Mesothelial cell of epicardium (in vitro differentiated cells): ENCODE results near the gene CRYBG1. TPM values are rescaled to one million over a fixed set of nuclear protein-coding genes. Genes with fewer than 3 reads are reported as not detected.

Experiments
- DNase-seq, 2 experiments: peaks; one replicate each; pipeline ENCODE4 v3.0.0; 2021; ENCODE audit warnings: low spot score in 2 of 2; ENCODE audit not compliant: unreplicated experiment in 2 of 2
- H3K27ac Mint-ChIP-seq: 2 replicates; pipeline ENCODE4 v1.8.0; 2021; ENCODE audit warnings: mixed read lengths
- H3K27me3 Mint-ChIP-seq: 2 replicates; pipeline ENCODE4 v1.8.0; 2021; ENCODE audit warnings: low read depth, mixed read lengths
- H3K36me3 Mint-ChIP-seq: 2 replicates; pipeline ENCODE4 v1.8.0; 2021; ENCODE audit warnings: mixed read lengths
- H3K4me1 Mint-ChIP-seq: 2 replicates; pipeline ENCODE4 v1.8.0; 2021; ENCODE audit warnings: mixed read lengths
- H3K4me3 Mint-ChIP-seq: 2 replicates; pipeline ENCODE4 v1.8.0; 2021; ENCODE audit warnings: mild to moderate bottlenecking, moderate library complexity, mixed read lengths
- H3K9me3 Mint-ChIP-seq: 2 replicates; pipeline ENCODE4 v1.8.0; 2021; ENCODE audit warnings: mixed read lengths
- total RNA-seq: library from RNA; stranded (reverse); gene quantifications from 3 replicates; pipeline ENCODE4 v1.2.1, GENCODE V29; 2021
- TF ChIP-seq, protein P1 (sequence below): fragments of 200-600 bp; sonication (generic); IDR thresholded peaks from one replicate; pipeline ENCODE4 v1.5.0; 2021; ENCODE audit warnings: antibody characterized with exemption; ENCODE audit not compliant: unreplicated experiment

The CRYBG1 gene
- total RNA-seq, 1 donor from 2014 or later, result 0.74 TPM

DNA sequence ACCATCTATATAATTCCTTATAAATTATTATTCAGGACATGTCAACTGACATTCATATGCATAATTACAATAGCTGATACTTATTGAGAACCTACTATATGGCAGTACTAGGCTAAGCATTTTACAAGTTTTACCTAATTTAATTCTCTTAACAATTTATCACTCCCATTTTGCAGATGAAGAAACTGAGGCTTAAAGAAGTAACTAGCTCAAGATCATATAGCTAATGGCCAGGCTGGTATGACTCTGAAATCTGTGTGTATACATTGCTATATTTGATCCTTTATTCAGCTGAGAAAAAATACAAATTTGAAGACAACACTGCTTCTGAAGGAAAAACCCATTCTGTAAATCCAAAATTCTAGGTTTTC, 85.0 kb downstream of the CRYBG1 start:
- Mint-ChIP-seq H3K27me3 (peaks cover 32% of the 10 kb centered on the region), H3K4me1 (peaks cover 7% of the 10 kb centered on the region), H3K9me3 (no peaks in the 10 kb centered on the region), H3K36me3 (no peaks in the 10 kb centered on the region), H3K4me3 (no peak overlapping the region), H3K27ac (no peak overlapping the region)
- TF ChIP-seq, protein P1, sequence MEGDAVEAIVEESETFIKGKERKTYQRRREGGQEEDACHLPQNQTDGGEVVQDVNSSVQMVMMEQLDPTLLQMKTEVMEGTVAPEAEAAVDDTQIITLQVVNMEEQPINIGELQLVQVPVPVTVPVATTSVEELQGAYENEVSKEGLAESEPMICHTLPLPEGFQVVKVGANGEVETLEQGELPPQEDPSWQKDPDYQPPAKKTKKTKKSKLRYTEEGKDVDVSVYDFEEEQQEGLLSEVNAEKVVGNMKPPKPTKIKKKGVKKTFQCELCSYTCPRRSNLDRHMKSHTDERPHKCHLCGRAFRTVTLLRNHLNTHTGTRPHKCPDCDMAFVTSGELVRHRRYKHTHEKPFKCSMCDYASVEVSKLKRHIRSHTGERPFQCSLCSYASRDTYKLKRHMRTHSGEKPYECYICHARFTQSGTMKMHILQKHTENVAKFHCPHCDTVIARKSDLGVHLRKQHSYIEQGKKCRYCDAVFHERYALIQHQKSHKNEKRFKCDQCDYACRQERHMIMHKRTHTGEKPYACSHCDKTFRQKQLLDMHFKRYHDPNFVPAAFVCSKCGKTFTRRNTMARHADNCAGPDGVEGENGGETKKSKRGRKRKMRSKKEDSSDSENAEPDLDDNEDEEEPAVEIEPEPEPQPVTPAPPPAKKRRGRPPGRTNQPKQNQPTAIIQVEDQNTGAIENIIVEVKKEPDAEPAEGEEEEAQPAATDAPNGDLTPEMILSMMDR, result no peak
- no peak for DNase-seq

DNA sequence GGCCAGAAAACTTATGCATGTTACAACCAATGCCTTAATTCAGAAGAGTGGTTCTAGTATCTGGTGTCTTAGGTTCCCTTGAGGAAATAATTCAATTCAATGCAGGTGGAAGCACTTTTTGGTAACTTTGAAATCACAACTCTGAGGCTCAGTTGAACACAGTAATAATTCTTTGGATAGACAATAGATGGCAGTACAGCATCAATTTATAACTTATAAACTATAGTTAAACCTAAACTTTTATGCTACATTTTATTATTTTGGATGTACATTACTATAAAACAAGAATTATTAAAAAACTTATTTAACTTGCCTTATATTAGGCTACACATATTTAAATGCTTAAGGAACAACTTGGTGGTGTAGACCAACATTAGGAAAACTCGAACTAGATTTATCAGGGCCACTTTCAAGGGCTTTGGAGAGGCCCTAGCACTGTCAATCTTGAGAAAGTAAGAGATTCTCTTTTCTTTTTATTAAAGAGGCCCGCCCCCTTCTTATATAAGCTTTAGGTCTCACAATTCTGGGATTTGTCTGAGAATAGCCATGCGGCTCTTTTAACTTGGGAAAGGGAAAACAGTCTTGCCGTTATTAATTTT, 85.9 kb downstream of the CRYBG1 start:
- TF ChIP-seq, protein P1, result peak; percentile 58
- Mint-ChIP-seq H3K9me3 (no peaks in the 10 kb centered on the region), H3K27ac (no peak overlapping the region), H3K4me1 (peaks cover 7% of the 10 kb centered on the region), H3K36me3 (no peaks in the 10 kb centered on the region), H3K27me3 (peaks cover 23% of the 10 kb centered on the region), H3K4me3 (no peak overlapping the region)
- DNase-seq, result no peak

- no peaks in the 10 kb centered on the region for H3K9me3 Mint-ChIP-seq
Measured at GRCh38 chr6:106446983-106447382, 86.5 kb downstream of the CRYBG1 start.

DNA sequence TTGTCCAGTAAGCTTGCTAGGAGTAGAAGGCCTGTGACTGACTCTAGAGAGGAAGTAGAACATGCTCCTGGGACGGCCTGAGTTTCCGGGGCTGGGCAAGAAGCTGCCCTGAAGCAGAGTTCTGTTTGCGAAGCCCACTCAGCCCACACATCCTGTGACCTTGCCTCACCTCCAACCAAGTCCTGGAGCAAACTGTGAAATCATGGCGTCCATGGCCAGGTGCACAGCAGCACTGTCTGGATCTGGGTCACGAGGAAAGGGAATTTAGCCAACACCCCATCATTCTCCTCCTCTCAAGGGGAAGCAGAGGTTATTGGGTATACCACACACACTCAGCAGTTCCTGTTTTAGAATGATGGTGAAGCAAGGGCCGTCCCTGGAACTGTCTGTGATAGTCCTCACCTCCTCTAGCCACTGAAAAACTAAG, 87.5 kb downstream of the CRYBG1 start:
- DNase-seq, result no peak
- Mint-ChIP-seq H3K4me3 (no peak overlapping the region), H3K27me3 (peaks cover 9% of the 10 kb centered on the region), H3K36me3 (no peaks in the 10 kb centered on the region), H3K9me3 (no peaks in the 10 kb centered on the region), H3K4me1 (peaks cover 7% of the 10 kb centered on the region), H3K27ac (no peak overlapping the region)
- TF ChIP-seq, protein P1, result no peak

More at GRCh38 chr6:106446983-106447382, 86.5 kb downstream of the CRYBG1 start:
- no peak overlapping the region for H3K4me3 Mint-ChIP-seq
- H3K4me1 Mint-ChIP-seq, result peaks cover 7% of the 10 kb centered on the region
- peak overlapping the region; percentile 23 for H3K27ac Mint-ChIP-seq
- peaks cover 19% of the 10 kb centered on the region for H3K27me3 Mint-ChIP-seq
- DNase-seq, result no peak
- TF ChIP-seq, protein P1, result no peak
- H3K36me3 Mint-ChIP-seq, result no peaks in the 10 kb centered on the region

GRCh38 chr6:106450653-106451052, 90.1 kb downstream of the CRYBG1 start:
- TF ChIP-seq, protein P1, result no peak
- no peak for DNase-seq
- H3K27me3 Mint-ChIP-seq, result peaks cover 8% of the 10 kb centered on the region
- no peak overlapping the region for H3K27ac Mint-ChIP-seq
- peaks cover 7% of the 10 kb centered on the region for H3K4me1 Mint-ChIP-seq
- no peak overlapping the region for H3K4me3 Mint-ChIP-seq
- no peaks in the 10 kb centered on the region for H3K9me3 Mint-ChIP-seq
- H3K36me3 Mint-ChIP-seq, result no peaks in the 10 kb centered on the region
